ENCODE measurements around the gene PKP4. TPM values are rescaled to one million over a fixed set of nuclear protein-coding genes. Genes with fewer than 3 reads are reported as not detected.

Gene PKP4
- total RNA-seq, 1 experiment from 2014 or later, result 40.1 TPM

GRCh38 chr2:158603986-158604385 lies 147.2 kb downstream of the PKP4 start:
- intact Hi-C loops (cut with micrococcal nuclease), result loop anchor here (5.0 kb wide), 1 partner anchor 142 kb away; no protein-coding TSS in a partner anchor
- Histone ChIP-seq H3K4me1 (ENCODE audit: insufficient read depth, low read length) (peaks cover 23% of the 10 kb centered on the region), H4K20me1 (ENCODE audit: low read length) (no peaks in the 10 kb centered on the region), H3K36me3 (ENCODE audit: low read depth, low read length) (no peaks in the 10 kb centered on the region), H3K9me2 (replicated peaks; ENCODE audit: low read length) (no peaks in the 10 kb centered on the region), H3K79me2 (ENCODE audit: low read length) (no peaks in the 10 kb centered on the region), H3K9me3 (ENCODE audit: low read length) (no peaks in the 10 kb centered on the region), H3K27me3 (ENCODE audit: low read length) (no peaks in the 10 kb centered on the region), H3K4me2 (ENCODE audit: low read length) (no peak overlapping the region), H3F3A (ENCODE audit: low read length, unreplicated experiment) (no peaks in the 10 kb centered on the region), H3K27ac (ENCODE audit: low read length) (no peak overlapping the region), H2AFZ (ENCODE audit: low read length) (no peak overlapping the region), H3K4me3 (ENCODE audit: low read length) (no peak overlapping the region), H3K9ac (ENCODE audit: low read length) (no peak overlapping the region)
- ATAC-seq, result no peak
- no peak for TF ChIP-seq EZH2phosphoT487 (IDR thresholded peaks at IDR 0.05; ENCODE audit: borderline replicate concordance, low read length)
- TF ChIP-seq EZH2 (IDR thresholded peaks at IDR 0.05; ENCODE audit: low read length, unreplicated experiment), result no peak
- no peak for TF ChIP-seq CTCF (conservative IDR thresholded peaks at IDR 0.05; ENCODE audit: low read depth, low read length)
- CTCF ChIA-PET, result no interaction called here
- no peak for DNase-seq
- POLR2A ChIA-PET (ENCODE audit: unreplicated experiment), result no interaction called here
- BruUV-seq (replicated peaks), result no TSS peak

GRCh38 chr2:158610059-158610458 lies 153.3 kb downstream of the PKP4 start:
- CTCF ChIA-PET, result no interaction called here
- DNase-seq (no peak), ATAC-seq (no peak)
- BruUV-seq (replicated peaks), result no TSS peak
- Histone ChIP-seq H3K9ac (ENCODE audit: low read length) (no peak overlapping the region), H3K36me3 (ENCODE audit: low read depth, low read length) (no peaks in the 10 kb centered on the region), H3K79me2 (ENCODE audit: low read length) (no peaks in the 10 kb centered on the region), H3K9me2 (replicated peaks; ENCODE audit: low read length) (no peaks in the 10 kb centered on the region), H3K4me1 (ENCODE audit: insufficient read depth, low read length) (no peaks in the 10 kb centered on the region), H3K27ac (ENCODE audit: low read length) (no peak overlapping the region), H3K9me3 (ENCODE audit: low read length) (no peaks in the 10 kb centered on the region), H3F3A (ENCODE audit: low read length, unreplicated experiment) (no peaks in the 10 kb centered on the region), H3K4me3 (ENCODE audit: low read length) (no peak overlapping the region), H2AFZ (ENCODE audit: low read length) (no peak overlapping the region), H4K20me1 (ENCODE audit: low read length) (no peaks in the 10 kb centered on the region), H3K27me3 (ENCODE audit: low read length) (no peaks in the 10 kb centered on the region), H3K4me2 (ENCODE audit: low read length) (no peak overlapping the region)
- POLR2A ChIA-PET (ENCODE audit: unreplicated experiment), result no interaction called here
- intact Hi-C loops (cut with micrococcal nuclease), result no loop called here
- no peak for TF ChIP-seq EZH2phosphoT487 (IDR thresholded peaks at IDR 0.05; ENCODE audit: borderline replicate concordance, low read length)
- no peak for TF ChIP-seq EZH2 (IDR thresholded peaks at IDR 0.05; ENCODE audit: low read length, unreplicated experiment)
- TF ChIP-seq CTCF (conservative IDR thresholded peaks at IDR 0.05; ENCODE audit: low read depth, low read length), result no peak

- no peaks in the 10 kb centered on the region for H3K27me3 ChIP-seq (ENCODE audit: low read length)
- H3K79me2 ChIP-seq (ENCODE audit: low read length), result no peaks in the 10 kb centered on the region
- ATAC-seq, result no peak
- BruUV-seq (replicated peaks), result no TSS peak
- peaks cover 12% of the 10 kb centered on the region for H3K4me1 ChIP-seq (ENCODE audit: insufficient read depth, low read length)
- intact Hi-C loops (cut with micrococcal nuclease), result loop anchor here (5.0 kb wide), 1 partner anchor 131 kb away; no protein-coding TSS in a partner anchor
- H3K4me3 ChIP-seq (ENCODE audit: low read length), result no peak overlapping the region
- no peaks in the 10 kb centered on the region for H3K9me3 ChIP-seq (ENCODE audit: low read length)
- no peak for DNase-seq
- no peaks in the 10 kb centered on the region for H3F3A ChIP-seq (ENCODE audit: low read length, unreplicated experiment)
- no peaks in the 10 kb centered on the region for H3K36me3 ChIP-seq (ENCODE audit: low read depth, low read length)
- H4K20me1 ChIP-seq (ENCODE audit: low read length), result no peaks in the 10 kb centered on the region
- no peak overlapping the region for H3K27ac ChIP-seq (ENCODE audit: low read length)
- TF ChIP-seq EZH2phosphoT487 (IDR thresholded peaks at IDR 0.05; ENCODE audit: borderline replicate concordance, low read length) (no peak), CTCF (conservative IDR thresholded peaks at IDR 0.05; ENCODE audit: low read depth, low read length) (no peak), EZH2 (IDR thresholded peaks at IDR 0.05; ENCODE audit: low read length, unreplicated experiment) (no peak)
- no peak overlapping the region for H3K9ac ChIP-seq (ENCODE audit: low read length)
- no peaks in the 10 kb centered on the region for H3K9me2 ChIP-seq (replicated peaks; ENCODE audit: low read length)
- ChIA-PET POLR2A (ENCODE audit: unreplicated experiment) (no interaction called here), CTCF (no interaction called here)
- no peak overlapping the region for H3K4me2 ChIP-seq (ENCODE audit: low read length)
- H2AFZ ChIP-seq (ENCODE audit: low read length), result no peak overlapping the region
Observed at GRCh38 chr2:158616480-158617000, 159.8 kb downstream of the PKP4 start.
